Activated T-cell treated with anti-CD3 and anti-CD28 coated beads, Interleukin-2, amount 50 U/mL, for 24 hours (primary cell): ENCODE data around the gene PACSIN2.
"Not testable (repeated sequence)": the region's sequence is repeated elsewhere in the genome, so short reads cannot be mapped to it uniquely, and the experiment has no call there.

ENCODE experiments used
- DNase-seq: peaks from one replicate; pipeline ENCODE4 v3.0.0-alpha.2; 2020
- H3K27ac Mint-ChIP-seq: 2 replicates; pipeline ENCODE4 v1.8.0; 2020; ENCODE audit warnings: mild to moderate bottlenecking, mixed read lengths
- H3K27me3 Mint-ChIP-seq: 2 replicates; pipeline ENCODE4 v1.8.0; 2020; ENCODE audit warnings: mixed read lengths
- H3K36me3 Mint-ChIP-seq: 2 replicates; pipeline ENCODE4 v1.8.0; 2020; ENCODE audit warnings: low read depth, mixed read lengths
- H3K4me1 Mint-ChIP-seq: 2 replicates; pipeline ENCODE4 v1.8.0; 2020; ENCODE audit warnings: low read depth, mixed read lengths
- H3K4me3 Mint-ChIP-seq: 2 replicates; pipeline ENCODE4 v1.8.0; 2020; ENCODE audit warnings: mild to moderate bottlenecking, moderate library complexity, mixed read lengths
- H3K9me3 Mint-ChIP-seq: 2 replicates; pipeline ENCODE4 v1.8.0; 2020; ENCODE audit warnings: mixed read lengths

PACSIN2 gene

DNA sequence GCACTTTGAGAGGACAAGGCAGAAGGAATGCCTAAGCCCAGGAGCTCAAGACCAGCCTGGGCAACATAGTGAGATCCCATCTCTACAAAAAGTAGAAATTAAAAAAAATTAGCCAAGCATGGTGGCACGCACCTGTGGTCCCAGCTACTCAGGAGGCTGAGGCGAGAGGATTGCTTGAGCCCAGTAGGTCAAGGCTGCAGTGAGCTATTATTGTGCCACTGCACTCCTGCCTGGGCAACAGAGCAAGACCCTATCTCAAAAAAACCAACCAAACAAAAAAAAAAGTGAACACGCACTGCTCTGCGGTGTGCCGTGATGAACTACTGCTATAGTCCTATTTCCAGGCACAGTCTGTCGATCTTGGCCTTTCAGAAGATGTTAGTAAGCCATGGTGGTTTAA, 97.6 kb downstream of the PACSIN2 start:
- peaks cover 25% of the 10 kb centered on the region for H3K4me1 Mint-ChIP-seq
- H3K36me3 Mint-ChIP-seq, H3K4me3 Mint-ChIP-seq, H3K9me3 Mint-ChIP-seq, DNase-seq, H3K27me3 Mint-ChIP-seq, H3K27ac Mint-ChIP-seq: not testable (repeated sequence)

DNA sequence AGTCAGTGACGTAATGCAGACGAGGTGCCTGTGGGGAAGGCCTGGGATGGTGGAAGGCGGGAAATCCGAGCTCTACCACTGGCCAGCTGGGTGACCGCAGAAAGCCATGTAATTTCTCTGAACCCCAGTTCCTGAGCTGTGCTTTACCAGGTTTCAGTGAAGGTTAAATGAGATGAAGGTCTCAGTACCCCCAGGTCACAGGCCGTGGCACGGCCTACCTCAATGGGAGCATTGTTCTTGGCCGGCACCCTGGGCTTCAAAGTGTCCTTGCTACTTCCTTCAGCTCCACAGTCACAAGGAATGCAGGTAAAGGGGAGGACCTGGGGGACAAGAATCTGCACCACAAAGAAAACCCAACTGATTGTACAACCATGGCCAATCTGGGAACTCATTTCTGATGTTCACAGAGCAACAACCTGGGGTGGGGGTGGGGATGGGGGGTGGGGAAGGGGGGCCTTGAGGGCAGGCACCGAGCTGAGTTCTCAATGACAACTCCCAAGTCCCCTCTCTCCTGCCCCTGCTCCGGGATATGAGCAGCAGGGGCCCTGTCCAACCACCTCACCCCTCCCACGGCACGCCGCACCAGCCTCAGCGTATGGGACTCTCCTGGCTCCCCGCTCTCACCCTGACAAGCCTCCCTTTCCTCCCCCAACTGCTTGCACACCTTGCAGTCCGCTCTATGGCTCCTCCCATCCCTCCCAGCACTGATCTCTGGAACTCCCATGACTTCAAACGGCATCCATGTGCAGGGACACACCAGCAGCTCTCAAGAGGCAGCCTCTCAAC, 98.8 kb downstream of the PACSIN2 start:
- Mint-ChIP-seq H3K9me3 (no peaks in the 10 kb centered on the region), H3K36me3 (peaks cover 1% of the 10 kb centered on the region), H3K4me1 (peaks cover 18% of the 10 kb centered on the region), H3K4me3 (no peak overlapping the region), H3K27ac (no peak overlapping the region), H3K27me3 (no peaks in the 10 kb centered on the region)
- no peak for DNase-seq

DNA sequence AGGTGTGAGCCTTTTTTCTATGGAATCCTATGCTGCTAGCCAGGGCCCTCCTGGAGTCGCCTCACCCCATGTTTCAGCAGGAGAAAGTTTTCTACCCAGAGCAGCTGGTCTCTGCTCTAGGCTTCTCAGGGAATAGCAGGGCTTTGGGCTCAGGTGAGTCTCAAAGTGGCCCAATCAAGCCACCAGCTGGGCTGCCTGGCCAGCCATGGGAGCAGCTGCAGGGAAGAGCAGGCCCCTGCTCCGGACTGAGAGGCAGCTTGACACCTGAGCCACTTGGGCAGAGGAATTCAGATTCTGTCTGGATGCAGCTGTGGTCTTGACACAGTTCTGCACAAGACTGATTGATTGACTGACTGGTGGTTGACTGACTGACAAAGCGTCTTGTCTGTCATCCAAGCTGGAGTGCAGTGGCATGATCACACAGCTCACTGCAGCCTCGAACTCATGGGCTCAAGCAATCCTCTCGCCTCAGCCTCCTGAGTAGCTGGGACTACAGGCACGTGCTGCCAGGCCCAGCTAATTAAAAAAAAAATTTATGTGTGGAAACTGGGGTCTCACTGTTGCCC, 100.4 kb downstream of the PACSIN2 start:
- Mint-ChIP-seq H3K4me3 (no peak overlapping the region), H3K27ac (no peak overlapping the region), H3K27me3 (no peaks in the 10 kb centered on the region), H3K9me3 (no peaks in the 10 kb centered on the region), H3K36me3 (peaks cover 10% of the 10 kb centered on the region), H3K4me1 (peaks cover 13% of the 10 kb centered on the region)
- DNase-seq = no peak

DNA sequence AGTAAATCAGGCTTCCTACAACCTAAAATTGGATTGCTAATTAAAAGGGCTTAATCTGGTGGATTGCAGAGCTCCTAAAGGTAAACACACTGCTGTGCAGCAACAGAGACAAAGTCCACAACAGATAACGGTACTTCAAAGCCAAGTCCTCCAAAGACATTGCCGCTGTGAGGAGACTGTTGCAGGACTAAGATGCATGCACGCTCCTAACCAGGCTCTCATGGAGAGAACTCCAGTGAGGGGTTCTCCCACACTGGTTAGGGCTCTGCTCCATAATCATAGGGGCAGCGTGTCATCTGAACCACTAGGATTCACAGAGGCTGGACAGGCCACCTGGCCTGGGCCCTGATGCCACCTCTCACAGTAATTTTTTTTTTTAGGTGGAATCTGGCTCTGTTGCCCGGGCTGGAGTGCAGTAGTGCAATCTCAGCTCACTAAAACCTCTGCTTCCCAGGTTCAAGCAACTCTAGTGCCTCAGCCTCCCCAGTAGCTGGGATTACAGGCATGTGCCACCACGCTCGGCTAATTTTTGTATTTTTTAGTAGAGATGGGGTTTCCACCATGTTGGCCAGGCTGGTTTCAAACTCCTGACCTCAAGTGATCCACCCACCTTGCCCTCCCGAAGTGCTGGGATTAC, 101.0 kb downstream of the PACSIN2 start:
- Mint-ChIP-seq H3K9me3 (no peaks in the 10 kb centered on the region), H3K36me3 (peaks cover 16% of the 10 kb centered on the region), H3K4me3 (no peak overlapping the region), H3K27ac (no peak overlapping the region), H3K27me3 (no peaks in the 10 kb centered on the region), H3K4me1 (peaks cover 8% of the 10 kb centered on the region)
- DNase-seq = no peak

DNA sequence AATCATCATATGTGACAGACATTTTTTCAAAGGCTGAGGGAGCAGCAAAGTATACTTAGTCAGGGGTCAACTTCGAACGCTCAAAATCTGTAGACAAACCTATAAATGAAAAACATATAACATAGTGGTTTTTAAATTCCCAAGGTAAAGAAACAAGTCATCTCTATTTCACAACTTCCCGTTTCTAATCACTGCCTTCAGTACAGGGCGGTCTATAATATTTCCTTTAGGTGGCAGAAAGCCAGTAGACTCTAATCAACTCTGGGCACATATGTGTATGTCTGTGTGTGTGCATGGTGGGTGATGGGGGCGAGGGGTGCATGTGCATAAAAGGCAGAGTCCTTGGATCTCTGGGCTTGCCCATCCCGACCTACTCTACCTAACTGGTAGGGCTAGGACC, 102.9 kb downstream of the PACSIN2 start:
- DNase-seq = no peak
- no peak overlapping the region for H3K4me3 Mint-ChIP-seq
- H3K4me1 Mint-ChIP-seq = no peaks in the 10 kb centered on the region
- no peak overlapping the region for H3K27ac Mint-ChIP-seq
- no peaks in the 10 kb centered on the region for H3K27me3 Mint-ChIP-seq
- no peaks in the 10 kb centered on the region for H3K9me3 Mint-ChIP-seq
- H3K36me3 Mint-ChIP-seq = peaks cover 29% of the 10 kb centered on the region

DNA sequence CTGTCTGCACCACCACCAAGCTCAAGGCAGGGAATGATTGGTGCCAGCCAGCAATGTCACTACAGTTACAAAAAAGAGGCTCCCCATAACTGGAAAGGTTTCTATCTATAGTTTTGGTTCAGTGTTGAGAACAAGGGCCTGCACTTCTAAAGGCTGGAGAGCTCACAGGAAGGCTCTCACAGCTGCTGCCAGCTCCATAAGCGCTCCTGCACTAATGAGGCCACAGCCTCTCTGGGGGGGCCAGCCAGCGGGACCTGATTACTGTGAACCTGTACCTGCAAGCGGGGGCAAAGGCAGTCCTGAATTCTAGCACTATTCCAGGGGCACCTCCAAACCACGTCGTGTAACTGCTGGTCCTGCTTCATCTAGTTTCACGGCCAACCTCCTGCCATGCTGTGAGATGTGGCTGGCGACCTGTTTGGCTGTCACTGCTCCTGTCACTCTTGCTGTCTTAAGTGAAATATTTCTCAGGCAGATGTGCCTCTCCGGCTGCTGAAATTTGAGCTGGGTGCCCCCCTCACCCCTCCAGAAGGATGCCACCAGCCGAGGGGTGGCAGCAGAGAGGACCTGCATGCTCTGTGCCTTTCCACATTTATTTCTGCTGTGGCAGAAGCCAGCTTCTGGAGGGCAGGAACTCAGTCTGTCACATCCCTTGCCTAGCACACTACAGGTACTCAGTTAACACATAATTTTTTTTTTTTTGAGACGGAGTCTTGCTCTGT, 104.6 kb downstream of the PACSIN2 start:
- DNase-seq = no peak
- Mint-ChIP-seq H3K36me3 (peaks cover 32% of the 10 kb centered on the region), H3K4me3 (no peak overlapping the region), H3K27ac (no peak overlapping the region), H3K9me3 (no peaks in the 10 kb centered on the region), H3K4me1 (no peaks in the 10 kb centered on the region), H3K27me3 (no peaks in the 10 kb centered on the region)

DNA sequence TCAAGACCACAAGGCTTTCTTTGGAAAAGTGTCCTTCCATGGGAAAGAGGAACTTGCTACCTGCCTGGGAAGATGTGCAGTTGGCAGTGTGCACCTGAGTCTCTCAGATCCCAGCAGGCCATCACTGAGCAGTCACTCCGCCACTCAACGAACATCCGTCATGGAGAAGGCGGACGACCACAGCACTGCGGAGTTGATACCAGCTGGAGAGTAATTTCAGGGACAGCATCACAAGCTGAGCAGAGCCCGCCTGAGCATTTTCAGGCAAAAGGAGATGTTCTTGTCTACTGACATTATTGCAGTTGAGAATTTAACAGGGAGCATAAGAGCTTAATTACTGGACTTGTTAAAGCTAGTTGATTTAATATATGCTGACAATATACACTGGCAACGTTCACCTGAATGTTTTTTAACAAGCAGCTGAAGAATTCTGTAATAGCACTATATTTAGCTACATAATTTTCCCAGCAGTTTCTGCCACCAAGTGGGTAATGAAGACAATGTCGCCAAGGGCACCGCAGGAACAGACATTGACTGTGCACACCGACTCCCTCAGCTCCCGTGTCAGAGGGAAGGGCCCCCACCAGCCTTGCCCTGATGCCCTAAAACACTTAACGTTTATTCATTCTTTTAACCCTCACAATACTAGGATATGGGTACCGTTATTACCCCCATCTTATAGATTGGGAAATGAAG, 105.4 kb downstream of the PACSIN2 start:
- Mint-ChIP-seq H3K4me3 (no peak overlapping the region), H3K27me3 (no peaks in the 10 kb centered on the region), H3K36me3 (peaks cover 34% of the 10 kb centered on the region), H3K9me3 (no peaks in the 10 kb centered on the region), H3K27ac (no peak overlapping the region), H3K4me1 (no peaks in the 10 kb centered on the region)
- DNase-seq = no peak

DNA sequence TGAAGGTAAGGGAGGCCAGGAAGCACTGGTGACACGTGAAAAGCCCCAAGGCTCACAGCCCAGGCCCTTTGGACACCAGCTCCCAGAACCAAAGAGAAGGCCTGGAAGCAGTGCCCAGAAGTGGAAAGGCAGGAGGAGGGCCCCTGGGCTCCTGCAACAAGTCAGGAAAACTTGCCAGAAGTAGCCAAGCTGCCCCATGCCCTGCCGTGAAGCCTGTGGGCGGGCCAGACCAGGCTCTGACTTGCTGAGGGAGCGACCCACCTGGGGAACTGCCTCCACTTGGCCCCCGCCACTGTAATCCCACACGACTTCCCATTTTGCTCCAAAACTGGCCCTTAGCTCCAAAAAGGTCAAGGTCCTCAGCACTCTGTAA, 106.6 kb downstream of the PACSIN2 start:
- Mint-ChIP-seq H3K4me3 (no peak overlapping the region), H3K27ac (no peak overlapping the region), H3K36me3 (peaks cover 37% of the 10 kb centered on the region), H3K9me3 (no peaks in the 10 kb centered on the region), H3K4me1 (no peaks in the 10 kb centered on the region), H3K27me3 (no peaks in the 10 kb centered on the region)
- DNase-seq = no peak

DNA sequence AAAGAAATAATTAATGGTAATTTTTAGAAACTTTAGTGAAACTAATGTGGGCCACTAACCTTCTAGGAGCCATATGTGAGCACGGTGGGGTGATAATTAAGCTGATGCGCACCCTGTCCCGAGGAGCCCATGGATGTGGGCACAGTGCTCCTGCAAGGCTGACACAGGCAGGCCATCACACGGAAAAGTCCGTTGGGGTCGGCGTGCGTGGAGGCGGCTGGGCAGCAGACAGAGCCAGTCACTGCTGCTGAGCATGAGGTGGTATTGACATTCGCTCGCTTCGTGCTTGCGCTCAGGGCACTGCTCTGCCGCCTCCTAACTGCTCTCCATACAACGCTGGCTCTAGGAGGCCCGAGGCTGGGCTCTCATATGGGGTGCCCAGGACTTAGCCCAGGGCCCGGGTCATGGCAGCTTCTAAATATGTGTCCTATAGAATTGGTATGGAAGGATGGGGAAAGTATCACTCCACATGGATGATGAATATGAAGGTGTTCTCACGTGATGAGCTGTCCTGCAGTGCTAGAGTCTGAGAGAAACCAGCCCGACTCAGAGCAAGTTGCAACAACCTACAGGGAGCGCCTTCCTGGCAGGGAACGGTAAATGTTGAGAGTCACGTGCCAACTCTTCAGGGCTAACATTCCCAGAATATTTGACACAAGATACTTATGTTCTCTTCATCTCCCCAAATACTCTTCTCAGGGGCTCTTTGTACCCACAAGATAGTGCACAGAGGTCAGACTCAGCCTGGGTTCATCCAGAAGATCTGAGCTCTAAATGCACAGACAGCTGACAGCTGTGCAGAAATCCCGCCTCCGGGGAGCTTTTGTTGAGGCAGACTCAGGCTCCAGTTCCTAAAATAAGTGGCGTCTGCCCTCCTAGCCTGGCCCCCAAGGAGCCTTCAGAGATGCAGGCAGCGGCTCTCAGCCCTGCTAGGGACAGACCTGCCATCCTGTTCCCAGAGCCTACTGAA, 107.3 kb downstream of the PACSIN2 start:
- no peak overlapping the region for H3K4me3 Mint-ChIP-seq
- no peak for DNase-seq
- H3K36me3 Mint-ChIP-seq = peaks cover 38% of the 10 kb centered on the region
- H3K4me1 Mint-ChIP-seq = no peaks in the 10 kb centered on the region
- H3K27ac Mint-ChIP-seq = no peak overlapping the region
- H3K27me3 Mint-ChIP-seq = no peaks in the 10 kb centered on the region
- H3K9me3 Mint-ChIP-seq = no peaks in the 10 kb centered on the region

DNA sequence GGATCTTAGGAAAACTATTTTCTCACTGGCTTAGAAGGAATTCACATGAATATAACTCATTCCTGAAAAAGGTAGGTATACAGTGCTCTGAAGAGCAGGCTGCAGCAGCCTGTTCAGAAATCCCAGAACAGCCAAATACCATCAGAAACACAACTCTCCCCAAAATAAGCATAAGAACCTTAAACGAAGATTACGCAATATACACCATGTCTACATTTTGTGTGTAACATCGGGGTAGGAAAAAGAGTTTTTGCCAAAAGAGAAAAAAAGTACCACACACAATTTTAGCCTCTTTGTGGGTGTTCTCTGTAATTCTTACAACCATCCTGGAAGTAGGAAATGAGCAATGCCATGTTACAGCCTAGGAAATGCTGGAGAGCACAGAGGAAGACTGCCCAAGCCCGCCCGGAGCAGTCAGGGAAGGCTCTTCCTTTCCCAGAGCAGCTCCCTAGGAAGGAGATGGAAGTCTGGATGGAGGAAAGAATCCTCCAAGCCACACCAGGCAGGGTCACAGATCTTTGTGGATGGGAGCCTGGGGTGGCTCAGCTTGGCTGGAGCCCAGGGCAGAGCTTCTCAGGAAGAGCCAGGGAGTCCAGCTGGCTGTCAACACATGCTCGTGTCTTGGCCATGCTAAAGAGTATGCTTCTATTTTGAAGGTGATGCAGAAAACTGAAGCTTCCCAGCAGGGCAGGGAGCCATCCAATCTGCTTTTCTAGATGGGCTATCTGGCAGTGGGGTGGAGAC, 108.2 kb downstream of the PACSIN2 start:
- H3K4me3 Mint-ChIP-seq = no peak overlapping the region
- no peaks in the 10 kb centered on the region for H3K4me1 Mint-ChIP-seq
- no peaks in the 10 kb centered on the region for H3K27me3 Mint-ChIP-seq
- peaks cover 40% of the 10 kb centered on the region for H3K36me3 Mint-ChIP-seq
- H3K9me3 Mint-ChIP-seq = no peaks in the 10 kb centered on the region
- DNase-seq = no peak
- H3K27ac Mint-ChIP-seq = no peak overlapping the region

DNA sequence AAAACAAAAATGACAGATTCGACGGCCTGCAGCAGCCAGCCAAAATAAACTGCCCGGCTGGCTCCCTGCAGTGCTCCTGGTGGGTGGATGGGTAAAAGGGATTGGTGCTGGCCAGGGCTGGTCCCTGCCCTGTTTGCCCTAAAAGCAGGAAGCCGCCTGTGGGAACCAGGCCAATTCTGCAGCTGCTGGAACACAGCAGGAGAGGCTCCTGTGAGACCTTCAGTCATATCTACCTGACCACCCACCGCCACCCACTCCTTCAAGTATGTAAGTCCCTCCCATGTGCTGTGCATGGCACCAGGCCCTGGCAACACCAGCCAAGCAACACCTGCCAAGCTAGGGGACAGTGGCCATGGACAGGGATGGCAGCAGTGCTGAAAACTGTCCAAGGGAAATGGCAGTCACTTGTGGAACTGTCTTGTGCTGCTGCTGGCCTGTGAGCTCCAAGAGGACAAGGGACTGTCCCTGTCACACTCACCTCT, 109.2 kb downstream of the PACSIN2 start:
- no peaks in the 10 kb centered on the region for H3K9me3 Mint-ChIP-seq

DNA sequence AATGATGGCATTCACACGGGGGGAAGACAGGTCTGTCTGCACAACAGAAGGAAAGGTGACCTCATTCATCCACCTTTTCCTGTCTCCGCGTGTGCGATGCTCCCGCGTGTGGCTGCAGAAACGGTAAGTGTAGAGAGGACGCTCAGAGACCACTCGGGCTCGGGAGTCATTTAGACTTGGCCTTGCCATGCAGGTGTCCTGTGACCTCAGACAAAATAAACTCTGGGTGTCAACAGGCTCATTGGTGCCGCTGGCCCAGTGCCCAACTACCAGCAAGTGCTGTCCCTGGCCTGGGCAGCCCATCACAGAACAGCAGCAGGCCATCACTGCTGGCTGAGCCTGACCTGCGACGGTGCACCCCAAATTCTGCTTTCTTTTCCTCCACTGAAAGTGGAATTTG, 109.7 kb downstream of the PACSIN2 start:
- no peak overlapping the region for H3K4me3 Mint-ChIP-seq
- no peaks in the 10 kb centered on the region for H3K4me1 Mint-ChIP-seq
- no peak overlapping the region for H3K27ac Mint-ChIP-seq
- H3K27me3 Mint-ChIP-seq = no peaks in the 10 kb centered on the region
- H3K9me3 Mint-ChIP-seq = no peaks in the 10 kb centered on the region
- peaks cover 39% of the 10 kb centered on the region for H3K36me3 Mint-ChIP-seq
- no peak for DNase-seq

More for the DNA sequence above, 109.2 kb downstream of the PACSIN2 start:
- H3K4me1 Mint-ChIP-seq = no peaks in the 10 kb centered on the region
- H3K36me3 Mint-ChIP-seq = peaks cover 42% of the 10 kb centered on the region
- DNase-seq = no peak
- no peak overlapping the region for H3K27ac Mint-ChIP-seq
- H3K4me3 Mint-ChIP-seq = no peak overlapping the region
- H3K27me3 Mint-ChIP-seq = no peaks in the 10 kb centered on the region

DNA sequence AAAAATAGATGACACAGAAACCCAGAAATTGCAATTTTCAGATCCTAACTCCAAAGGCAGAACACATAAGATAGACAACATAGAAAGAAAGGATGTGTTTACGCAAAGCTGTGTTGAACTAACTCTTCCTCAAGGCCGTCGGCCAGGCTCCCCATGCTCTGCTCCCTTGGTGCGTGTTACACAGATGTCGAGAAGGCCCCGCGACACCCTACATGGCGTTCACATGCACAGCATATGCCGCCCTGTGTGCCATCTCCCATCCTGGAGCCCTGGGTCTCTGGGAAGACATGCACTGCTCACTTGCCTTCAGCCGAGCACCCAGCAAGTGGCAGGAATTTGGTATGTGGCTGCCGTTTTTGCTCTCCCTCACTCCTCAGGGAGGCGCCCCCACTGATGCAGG, 110.9 kb downstream of the PACSIN2 start:
- H3K27ac Mint-ChIP-seq = no peak overlapping the region
- no peaks in the 10 kb centered on the region for H3K27me3 Mint-ChIP-seq
- no peaks in the 10 kb centered on the region for H3K4me1 Mint-ChIP-seq
- DNase-seq = no peak
- H3K36me3 Mint-ChIP-seq = peaks cover 28% of the 10 kb centered on the region
- no peak overlapping the region for H3K4me3 Mint-ChIP-seq
- H3K9me3 Mint-ChIP-seq = no peaks in the 10 kb centered on the region
